NCI-H748 (cell line): ENCODE results near the gene PGM3.
"Not testable (repeated sequence)": the region's sequence is repeated elsewhere in the genome, so short reads cannot be mapped to it uniquely, and the experiment has no call there.

Experiments
- DNase-seq: peaks from one replicate; lab custom pipeline; 2025; ENCODE audit not compliant: unreplicated experiment; lab: John Stamatoyannopoulos, UW

The PGM3 gene, protein sequence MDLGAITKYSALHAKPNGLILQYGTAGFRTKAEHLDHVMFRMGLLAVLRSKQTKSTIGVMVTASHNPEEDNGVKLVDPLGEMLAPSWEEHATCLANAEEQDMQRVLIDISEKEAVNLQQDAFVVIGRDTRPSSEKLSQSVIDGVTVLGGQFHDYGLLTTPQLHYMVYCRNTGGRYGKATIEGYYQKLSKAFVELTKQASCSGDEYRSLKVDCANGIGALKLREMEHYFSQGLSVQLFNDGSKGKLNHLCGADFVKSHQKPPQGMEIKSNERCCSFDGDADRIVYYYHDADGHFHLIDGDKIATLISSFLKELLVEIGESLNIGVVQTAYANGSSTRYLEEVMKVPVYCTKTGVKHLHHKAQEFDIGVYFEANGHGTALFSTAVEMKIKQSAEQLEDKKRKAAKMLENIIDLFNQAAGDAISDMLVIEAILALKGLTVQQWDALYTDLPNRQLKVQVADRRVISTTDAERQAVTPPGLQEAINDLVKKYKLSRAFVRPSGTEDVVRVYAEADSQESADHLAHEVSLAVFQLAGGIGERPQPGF

DNA sequence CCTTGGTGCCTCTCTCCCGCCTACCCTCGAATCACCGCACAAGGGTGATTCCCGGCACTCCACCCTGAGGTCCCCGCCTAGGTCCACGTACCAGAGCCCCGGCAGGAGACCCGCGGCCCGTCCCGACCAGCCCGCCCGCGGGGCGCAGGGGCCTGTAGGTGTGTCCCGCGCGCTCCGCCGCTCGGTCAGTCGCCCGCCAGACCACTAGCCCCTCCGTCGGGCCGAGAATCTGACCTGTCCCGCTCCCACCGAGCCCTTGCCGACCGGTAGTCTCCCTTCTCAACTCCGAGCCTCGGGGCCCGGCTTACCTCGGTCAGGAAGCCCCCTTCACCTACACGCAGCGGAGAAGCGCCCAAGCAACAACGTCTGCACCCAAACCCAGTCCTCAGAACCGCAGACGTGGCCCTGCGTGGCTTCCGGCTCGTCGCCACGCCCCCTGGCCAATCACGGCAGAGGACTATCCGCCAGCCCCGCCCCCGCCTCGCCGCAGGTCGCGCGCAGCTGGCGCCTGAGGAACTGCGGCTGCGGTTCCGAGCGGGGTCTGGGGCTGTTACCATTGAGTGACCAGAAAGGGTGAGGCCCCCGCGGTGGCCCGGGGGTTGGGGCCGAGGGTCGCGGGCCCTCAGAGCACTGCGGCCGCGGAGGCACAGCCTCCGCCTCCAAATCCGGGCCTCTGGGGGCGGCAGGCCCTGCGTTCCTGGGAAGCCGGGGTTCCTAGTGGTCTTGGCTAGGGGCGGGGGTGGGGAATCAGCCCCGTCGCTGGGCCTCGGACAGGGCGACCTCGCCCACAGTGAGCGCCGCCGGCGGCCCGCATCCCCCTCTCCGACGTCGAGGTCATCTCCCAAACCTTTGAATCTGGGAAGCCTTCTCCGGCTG lies at the start of gene PGM3, which contains the start of gene RWDD2A:
TSS of gene PGM3 (minus strand) at position 395 of the 876 bp plus-strand sequence. CDS start 2,253 bp downstream, outside the sequence.
TSS of gene RWDD2A (plus strand) at position 487 of the 876 bp plus-strand sequence. CDS start 1,095 bp downstream, outside the sequence.
- peak; percentile 89 for DNase-seq

DNA sequence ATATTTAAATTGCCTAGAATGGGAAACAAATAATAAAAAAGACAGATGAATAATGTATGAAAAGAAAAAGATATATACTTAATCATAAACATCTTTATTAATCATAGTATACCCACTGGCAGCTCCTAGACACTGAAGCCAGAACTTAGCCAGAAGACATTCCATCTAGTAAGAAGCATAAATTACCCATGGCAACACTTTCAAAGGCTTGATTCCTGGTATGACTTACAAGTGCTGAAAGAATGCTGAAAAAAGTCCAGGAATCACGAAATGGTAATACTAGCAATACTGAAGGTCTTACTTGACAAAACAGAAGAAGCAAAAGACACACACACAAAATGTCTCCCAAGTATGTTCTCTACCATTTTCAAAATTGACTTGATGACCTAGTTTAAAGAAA lies 38.1 kb upstream of the PGM3 start:
- no peak for DNase-seq

DNA sequence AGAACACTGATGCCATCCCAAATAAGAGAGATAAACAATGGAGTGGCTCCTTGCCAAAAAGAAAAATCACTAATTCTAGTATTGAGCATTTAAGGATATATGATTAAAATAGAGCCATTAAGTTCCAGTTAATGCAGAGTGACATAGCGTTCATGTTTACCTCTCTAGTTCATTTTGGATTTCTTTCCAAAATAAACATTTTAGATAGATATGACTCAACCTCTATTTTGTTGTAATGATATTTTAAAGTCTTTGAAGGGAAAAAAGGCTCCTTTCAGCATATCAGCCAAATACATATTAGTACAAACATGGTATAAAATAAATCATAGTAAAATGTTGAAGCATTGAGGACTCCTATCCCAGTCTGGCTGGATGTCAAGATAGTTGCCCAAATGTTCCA lies 33.5 kb upstream of the PGM3 start:
- DNase-seq: no peak

DNA sequence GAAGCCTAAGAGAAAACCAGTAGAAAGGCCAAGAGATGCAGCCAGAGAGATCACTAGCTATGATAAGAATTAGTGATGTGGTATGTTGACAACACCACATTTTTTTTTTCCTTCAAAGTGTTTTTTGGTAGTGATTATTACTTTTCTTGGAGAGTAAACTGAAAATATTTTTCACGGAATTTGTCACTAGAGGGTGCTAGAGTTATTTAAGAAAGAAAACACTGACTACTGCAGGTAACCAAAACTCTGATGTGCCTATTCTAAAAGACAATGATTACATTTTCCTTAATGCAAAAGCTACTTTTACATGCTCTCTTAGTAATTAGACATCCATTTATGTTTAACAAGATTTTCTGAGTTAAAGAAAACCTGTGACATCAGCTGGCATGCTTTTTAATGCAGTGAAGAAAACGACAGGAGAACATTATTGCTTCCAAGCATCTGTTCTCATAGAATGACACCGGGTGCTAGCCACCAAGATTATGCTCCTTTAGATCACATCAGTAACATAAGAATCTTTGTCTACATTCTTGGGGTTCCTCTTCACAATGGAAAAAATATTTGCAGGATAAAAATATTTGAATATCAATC lies 28.9 kb upstream of the PGM3 start:
- peak; percentile 67 for DNase-seq

DNA sequence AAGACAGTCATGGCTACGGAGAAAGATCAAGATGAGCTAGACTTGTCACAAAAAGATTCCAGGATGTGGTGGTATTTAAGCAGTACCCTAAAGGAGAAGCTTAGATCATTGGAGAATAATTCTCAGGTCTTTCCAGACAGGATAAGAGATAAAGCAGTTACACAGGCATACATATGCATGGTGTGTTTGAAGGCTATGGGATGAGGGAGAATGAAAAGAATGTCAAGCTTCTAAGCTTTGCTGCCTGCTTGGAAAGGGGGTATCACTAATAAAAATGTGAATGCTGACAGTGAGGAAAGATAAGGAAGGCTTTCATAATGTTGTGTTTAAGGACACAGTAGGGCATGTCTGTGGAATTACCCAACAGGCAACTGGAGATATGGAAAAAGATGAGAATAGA lies 28.2 kb upstream of the PGM3 start:
- no peak for DNase-seq

DNA sequence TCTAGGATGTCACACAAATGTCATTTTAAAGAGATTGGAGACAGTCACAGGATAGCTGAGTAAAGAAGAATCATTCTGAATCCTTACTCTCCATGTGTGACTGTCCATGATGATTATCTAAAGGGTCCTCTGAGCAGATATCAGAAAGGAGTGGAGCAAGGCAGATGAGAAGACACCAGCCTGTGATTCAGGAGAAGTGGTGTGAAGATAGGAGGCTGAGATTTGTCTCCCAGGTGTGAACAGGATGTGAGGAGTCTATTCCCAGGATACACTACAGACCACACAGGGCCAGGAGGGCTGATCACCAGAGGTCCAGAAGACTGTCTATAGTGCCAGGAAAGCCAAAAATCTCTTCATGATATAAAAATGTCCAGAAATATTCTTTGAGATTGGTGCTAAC lies 27.1 kb upstream of the PGM3 start:
- DNase-seq: no peak

DNA sequence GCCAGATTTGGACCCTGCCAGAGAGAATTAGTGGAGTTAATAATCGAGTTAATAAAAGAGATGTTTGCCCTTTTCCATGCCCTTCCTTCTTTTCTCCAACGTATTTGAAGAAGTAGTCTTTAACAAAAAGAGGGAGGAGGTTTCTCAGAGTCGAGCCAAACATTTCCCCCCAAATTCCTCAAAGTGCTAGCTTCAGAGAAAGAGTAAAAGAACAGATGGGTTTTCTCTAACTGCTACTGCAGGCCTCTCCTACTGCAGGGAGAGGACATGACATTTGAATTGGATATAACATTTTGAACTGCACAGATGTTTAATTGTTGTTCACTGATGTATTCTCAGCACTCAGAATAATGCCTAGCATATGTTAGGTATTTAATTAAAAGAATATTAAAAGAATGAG lies 25.6 kb upstream of the PGM3 start:
- DNase-seq: no peak

DNA sequence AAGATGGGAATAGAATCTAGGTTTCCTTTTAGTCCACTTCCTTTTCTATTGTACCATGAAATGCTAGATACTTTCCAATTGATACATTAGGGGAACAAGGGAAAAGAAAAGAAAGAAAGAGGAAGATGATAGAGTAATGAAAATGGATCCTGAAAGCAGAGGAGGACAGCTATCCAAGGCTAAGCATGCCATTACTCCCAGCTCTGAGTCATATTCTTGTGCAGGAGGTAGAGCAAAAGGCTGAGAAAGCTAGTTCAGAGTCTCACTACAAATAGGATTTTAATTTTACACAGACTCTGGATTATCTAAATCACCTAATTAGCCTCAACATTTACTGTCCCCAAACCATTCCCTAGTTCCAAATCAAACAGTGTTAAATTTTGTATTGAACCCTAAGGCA lies 23.7 kb upstream of the PGM3 start:
- DNase-seq: no peak

DNA sequence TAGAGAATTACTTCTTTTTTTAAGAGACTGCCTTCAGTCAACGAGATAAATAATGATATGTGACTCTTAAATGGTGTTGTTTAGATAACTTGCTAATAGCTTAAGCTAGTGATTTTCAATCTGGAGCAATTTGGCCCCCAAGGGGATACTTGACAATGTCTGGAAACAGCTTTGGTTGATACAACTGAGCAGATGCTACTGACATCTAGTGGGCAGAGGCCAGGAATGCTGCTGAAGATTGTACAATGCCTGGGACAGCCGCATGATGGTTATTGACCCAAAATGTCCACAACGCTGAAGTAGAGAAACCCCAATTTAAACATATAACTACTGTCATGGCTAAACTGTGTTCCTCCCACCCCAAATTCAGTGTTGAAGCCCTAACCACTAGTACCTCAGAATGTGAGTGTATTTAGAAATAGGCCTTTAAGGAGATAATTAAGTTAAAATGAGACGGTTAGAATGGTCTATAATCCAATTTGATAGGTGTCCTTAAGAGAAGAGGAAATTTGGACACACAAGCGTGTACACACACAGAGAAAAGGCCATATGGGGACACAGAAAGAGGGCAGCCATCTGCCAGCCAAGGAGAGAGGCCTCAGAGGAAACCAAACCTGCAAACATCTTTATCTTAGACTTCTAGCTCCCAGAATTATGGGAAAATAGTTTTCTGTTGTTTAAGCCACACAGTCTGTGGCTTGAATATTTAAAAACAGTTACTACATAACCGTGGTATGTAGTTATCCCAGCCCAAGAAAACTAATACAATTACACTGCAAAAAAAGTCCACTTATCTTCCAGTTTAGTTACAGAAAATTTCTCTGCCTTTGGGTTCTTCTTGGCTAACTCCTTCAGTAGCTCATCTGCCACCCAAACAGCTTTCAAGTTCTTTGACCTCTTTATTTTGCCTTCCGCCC lies 22.3 kb upstream of the PGM3 start:
- peak; percentile 89 for DNase-seq

DNA sequence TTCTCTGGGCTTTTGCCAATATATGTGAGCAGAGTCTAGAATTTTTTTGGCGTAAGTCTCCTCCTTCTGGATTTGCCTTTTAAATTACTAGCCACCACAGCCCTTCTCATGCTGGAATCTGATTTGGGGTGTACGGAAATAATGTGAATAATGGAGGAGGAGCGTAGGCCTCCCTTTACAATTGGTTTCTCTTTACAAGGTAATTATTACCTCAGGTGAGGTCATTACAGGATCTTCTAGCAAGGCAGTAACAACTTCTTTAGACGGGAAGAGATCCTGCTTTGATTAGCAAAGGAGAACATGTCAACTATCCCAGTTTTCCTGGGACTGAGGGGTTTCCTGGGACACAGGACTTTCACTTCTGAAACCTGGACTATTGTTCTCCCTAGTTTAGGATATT lies 9.0 kb upstream of the PGM3 start:
- DNase-seq: no peak

DNA sequence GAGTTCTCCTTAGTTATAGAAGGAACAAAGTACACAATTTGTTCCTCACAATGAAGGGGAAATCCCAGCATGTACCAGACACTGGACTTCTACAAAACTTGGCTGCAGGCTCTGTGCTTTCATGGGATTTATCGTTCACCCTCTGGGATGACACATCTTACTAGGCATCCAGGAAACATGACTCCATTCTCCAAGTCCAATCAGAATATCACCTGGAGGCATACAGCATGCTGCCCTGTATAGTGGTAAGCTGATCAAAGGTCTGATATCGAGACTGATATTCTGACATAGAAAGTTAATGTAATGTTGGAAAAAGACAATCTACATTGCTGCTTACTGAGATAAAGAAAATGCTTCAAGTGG lies 6.8 kb upstream of the PGM3 start:
- DNase-seq: no peak

DNA sequence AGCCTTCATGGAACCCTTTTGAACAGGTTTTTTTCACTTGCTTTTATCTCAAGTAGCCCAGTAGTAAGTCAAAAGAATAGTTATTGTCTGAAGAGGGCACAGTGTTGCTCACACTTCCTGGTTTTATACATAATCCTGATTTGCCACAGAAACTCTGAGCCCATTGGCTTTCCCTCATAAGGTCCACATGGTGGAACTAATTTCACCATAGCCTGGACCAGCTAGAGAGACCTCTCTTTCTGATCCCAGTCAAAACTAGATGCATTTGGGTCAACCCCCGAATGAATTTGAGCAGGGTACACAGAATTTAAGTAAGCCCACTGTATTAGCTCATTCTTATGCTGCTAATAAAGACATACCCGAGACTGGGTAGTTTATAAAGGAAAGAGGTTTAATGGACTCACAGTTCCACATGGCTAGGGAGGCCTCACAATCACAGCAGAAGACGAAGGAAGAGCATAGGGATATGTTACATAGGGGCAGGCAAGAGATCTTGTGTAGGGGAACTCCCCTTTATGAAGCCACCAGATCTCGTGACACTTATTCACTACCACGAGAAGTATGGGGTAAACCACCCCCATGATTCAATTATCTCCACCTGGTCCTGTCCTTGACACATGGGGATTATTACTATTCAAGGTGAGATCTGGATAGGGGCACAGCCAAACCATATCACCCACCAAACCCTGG lies 6.3 kb upstream of the PGM3 start:
- DNase-seq: no peak

DNA sequence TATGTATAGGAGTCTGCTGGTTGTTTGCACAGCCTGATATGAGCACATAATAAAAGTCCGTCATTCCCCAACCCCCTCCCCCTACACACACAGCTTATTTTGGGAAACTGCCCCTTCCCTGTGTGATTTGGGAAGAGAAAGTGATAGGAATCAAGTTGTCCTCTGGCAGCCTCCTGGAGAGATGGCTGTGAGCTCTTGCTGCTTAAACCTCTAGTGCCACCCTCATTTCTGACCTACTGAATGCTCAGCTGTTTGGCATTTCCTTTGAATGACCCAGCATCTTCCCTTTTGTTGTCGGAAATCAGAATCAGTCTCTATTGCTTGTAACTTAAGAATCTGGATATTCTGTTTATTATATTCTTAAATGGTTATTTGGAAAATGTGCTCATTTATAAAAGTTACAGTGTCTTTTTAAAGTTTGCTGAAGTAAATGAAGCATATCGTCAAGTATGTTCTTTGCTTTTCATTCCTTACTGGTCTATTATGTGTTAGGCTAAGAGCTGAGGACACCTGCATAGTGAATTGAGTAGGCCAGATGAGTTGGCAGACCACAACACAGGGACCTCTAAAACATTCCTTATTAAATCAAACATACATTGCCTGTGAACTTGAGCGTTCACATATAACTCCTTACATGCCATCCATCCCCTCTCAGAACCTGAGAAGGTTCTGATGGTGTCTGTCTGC lies 5.6 kb upstream of the PGM3 start:
- DNase-seq: no peak

DNA sequence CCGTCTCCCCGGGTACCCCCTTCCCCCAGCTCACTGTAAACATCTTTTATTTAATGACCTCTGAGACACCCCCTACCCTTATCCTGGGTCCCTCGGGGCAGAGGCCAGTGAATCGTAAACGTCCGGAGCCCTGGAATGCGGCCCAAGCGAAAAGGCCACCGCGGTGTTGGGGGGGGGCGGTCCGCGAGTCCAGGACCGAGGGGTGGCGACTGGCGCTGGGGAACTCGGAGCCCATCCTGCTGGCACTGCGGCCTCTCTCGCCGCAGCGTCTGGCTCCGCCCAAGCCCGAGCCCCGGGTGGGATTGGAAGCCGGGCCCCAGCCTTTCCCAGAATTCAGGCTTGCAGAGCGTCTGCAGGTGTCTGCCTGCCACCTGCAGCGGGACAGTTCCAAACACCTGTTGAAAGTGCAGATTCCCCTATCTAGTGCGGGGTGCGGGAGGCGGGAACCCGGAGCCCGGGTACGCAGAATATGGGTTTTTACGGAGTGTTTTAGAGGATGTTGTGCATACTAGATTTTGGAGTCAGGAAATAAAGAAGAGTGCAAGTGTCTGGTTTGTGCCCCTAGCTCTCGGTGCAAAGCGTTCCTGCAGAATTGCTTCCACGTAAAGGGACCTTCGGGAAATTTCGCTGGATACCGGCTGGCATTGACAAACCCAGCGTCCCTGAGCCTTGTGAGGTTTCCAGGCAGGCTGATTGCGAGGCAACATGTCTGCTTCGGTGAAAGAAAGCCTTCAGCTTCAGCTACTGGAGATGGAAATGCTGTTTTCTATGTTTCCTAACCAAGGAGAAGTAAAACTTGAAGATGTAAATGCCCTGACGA lies 892 bp upstream of the PGM3 start:
- peak; percentile 84 for DNase-seq

DNA sequence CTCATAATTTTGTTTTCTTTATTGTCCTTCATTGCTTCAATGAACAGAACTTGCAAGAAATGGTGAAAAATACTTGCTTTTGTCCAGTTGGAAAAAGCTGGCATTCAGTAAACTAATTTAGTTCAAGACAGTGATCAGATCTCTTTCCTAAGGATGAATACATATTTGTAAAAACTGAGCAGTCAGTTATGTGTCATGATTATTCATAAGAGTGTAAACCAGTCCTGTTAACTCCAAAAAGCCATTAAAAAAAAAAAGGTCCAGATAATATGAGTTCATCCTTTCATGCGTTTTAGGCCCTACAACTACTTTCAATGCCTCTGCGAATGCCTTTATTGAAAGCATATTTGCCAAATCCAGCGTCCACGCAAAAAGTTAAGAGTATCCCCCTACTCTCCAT lies 609 bp downstream of the PGM3 start:
- DNase-seq: no peak

DNA sequence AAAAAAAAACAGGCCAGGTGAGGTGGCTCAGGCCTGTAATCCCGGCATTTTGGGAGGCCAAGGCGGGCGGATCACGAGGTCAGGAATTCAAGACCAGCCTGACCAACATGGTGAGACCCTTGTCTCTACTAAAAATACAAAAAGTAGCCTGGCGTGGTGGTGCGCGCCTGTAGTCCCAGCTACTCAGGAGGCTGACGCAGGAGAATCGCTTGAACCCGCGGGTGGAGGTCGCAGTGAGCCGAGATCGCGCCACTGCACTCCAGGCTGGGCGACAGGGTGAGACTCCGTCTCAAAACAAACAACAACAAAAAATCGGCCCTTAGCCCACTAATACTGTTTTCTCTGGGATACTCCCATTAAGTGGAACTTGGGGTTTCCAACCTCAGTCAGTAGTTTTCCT lies 1.1 kb downstream of the PGM3 start:
- DNase-seq: not testable (repeated sequence)

DNA sequence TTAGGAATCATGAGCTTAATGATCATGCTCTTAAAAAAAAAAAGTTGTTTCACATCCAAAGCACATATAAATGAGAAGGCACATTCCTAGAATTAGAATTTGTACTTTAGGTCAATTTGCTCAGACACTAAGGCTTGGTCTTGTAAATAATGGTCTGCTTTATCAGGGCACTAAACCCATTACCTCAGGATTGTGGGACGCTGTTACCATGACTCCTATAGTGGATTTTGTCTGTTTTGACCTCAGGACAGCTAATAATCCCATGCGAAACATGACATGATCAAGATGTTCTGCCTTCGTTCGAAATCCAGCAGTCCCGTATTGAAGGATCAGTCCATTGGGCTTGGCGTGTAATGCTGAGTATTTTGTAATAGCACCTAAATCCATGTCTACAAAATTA lies 2.4 kb downstream of the PGM3 start:
- DNase-seq: no peak

DNA sequence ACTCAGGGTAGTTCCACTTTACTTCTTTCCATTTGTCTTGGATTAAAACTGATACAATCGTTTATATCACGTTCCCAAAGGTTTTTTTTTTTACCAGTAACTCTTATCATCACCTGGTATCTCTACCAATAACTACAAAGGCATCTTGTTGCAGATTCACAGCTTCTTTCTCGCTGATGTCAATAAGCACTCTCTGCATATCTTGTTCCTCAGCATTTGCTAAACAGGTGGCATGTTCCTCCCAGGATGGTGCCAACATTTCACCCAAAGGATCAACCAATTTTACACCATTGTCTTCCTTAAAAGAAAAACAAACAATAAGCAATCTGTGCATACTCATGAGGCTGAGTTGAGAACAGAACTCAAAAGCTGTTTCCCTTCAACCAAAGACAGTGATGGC lies 4.6 kb downstream of the PGM3 start:
- no peak for DNase-seq
